ENCODE measurements around the gene HSD3B1. TPM values are rescaled to one million over a fixed set of nuclear protein-coding genes. Genes with fewer than 3 reads are reported as not detected.

Gene HSD3B1
- total and polyA plus RNA-seq, 2 experiments from 2014 or later: not detected

GRCh38 chr1:119492763-119493162, 14.2 kb upstream of the HSD3B1 start:
- Histone ChIP-seq H4K20me1 (replicated peaks; ENCODE audit: insufficient read depth) (no peaks in the 10 kb centered on the region), H3K4me2 (no peak overlapping the region), H3K27me3 (ENCODE audit: insufficient read depth) (no peaks in the 10 kb centered on the region), H3K4me1 (ENCODE audit: insufficient read depth) (no peaks in the 10 kb centered on the region), H3K4me3 (no peak overlapping the region), H3K79me2 (replicated peaks; ENCODE audit: insufficient read depth) (no peaks in the 10 kb centered on the region), H2AFZ (no peak overlapping the region), H3K9me2 (ENCODE audit: insufficient read depth) (no peaks in the 10 kb centered on the region), H3K27ac (ENCODE audit: low read depth) (no peak overlapping the region), H3F3A (replicated peaks; ENCODE audit: low read depth) (no peaks in the 10 kb centered on the region), H3K36me3 (ENCODE audit: insufficient read depth) (no peaks in the 10 kb centered on the region)
- Mint-ChIP-seq H3K27me3 (ENCODE audit: insufficient read depth, low read depth, poor library complexity) (peaks cover 2% of the 10 kb centered on the region), H3K4me1 (no peaks in the 10 kb centered on the region), H3K9me3 (peaks cover 29% of the 10 kb centered on the region), H3K27ac (no peak overlapping the region), H3K36me3 (ENCODE audit: low read depth) (peaks cover 13% of the 10 kb centered on the region), H3K4me3 (no peak overlapping the region)
- TF ChIP-seq ZNF114 (CRISPR knock-in tag; IDR thresholded peaks at IDR 0.05): no peak
- TF ChIP-seq ZNF462 (CRISPR knock-in tag; IDR thresholded peaks at IDR 0.05): no peak
- no peak for TF ChIP-seq ZNF331 (CRISPR knock-in tag; IDR thresholded peaks at IDR 0.05; ENCODE audit: low read depth)
- no peak for TF ChIP-seq CREB1 (CRISPR knock-in tag; IDR thresholded peaks at IDR 0.05; ENCODE audit: low read depth)
- no peak for TF ChIP-seq REST (IDR thresholded peaks at IDR 0.05; ENCODE audit: unreplicated experiment)
- no peak for TF ChIP-seq JUNB (IDR thresholded peaks at IDR 0.05; ENCODE audit: unreplicated experiment)
- no peak for TF ChIP-seq NANOG (IDR thresholded peaks at IDR 0.05; ENCODE audit: borderline replicate concordance)
- TF ChIP-seq POLR2AphosphoS5 (IDR thresholded peaks at IDR 0.05; ENCODE audit: low read depth): no peak
- TF ChIP-seq EZH2 (IDR thresholded peaks at IDR 0.05; ENCODE audit: low read depth, unreplicated experiment): no peak
- no peak for TF ChIP-seq CTCF (conservative IDR thresholded peaks at IDR 0.05; ENCODE audit: low read depth in 2 of 2)
- TF ChIP-seq STAT1 (IDR thresholded peaks at IDR 0.05; ENCODE audit: unreplicated experiment): no peak
- no peak for TF ChIP-seq ETS1 (IDR thresholded peaks at IDR 0.05)
- no peak for ATAC-seq
- no peak for DNase-seq (ENCODE audit: low spot score)
